ENCODE measurements around the gene RETREG1.
"Not testable (repeated sequence)": the region's sequence is repeated elsewhere in the genome, so short reads cannot be mapped to it uniquely, and the experiment has no call there.

The RETREG1 gene

DNA sequence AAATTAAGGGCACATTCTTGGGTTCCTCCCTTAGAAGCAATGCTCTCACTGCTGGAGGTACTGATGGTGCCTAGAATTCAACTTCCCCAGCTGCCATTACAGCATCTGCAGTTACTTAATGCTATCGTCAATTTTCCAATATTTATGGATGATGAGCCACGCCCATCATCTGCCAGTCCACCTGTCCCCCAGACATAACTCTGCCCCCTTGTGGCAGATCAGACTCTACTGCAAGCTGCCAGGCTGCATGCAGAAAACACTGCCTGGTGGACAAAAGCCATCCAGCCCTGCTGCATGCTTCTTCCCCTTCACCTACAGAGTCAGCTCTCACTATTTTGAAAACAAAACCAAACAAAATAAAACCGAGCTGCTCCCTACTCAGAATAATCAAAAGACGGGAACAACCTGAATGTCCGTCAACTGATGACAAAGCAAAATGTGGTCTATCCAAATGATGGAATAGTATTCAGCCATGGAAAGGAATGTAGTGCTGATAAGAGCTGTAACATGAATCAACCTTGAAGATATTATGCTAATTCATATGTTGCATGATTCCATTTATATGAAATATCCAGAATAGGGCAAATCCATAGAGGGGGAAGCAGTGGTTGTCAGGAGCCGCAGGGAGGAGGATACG lies 66.4 kb downstream of the RETREG1 start:
- no peak for DNase-seq

DNA sequence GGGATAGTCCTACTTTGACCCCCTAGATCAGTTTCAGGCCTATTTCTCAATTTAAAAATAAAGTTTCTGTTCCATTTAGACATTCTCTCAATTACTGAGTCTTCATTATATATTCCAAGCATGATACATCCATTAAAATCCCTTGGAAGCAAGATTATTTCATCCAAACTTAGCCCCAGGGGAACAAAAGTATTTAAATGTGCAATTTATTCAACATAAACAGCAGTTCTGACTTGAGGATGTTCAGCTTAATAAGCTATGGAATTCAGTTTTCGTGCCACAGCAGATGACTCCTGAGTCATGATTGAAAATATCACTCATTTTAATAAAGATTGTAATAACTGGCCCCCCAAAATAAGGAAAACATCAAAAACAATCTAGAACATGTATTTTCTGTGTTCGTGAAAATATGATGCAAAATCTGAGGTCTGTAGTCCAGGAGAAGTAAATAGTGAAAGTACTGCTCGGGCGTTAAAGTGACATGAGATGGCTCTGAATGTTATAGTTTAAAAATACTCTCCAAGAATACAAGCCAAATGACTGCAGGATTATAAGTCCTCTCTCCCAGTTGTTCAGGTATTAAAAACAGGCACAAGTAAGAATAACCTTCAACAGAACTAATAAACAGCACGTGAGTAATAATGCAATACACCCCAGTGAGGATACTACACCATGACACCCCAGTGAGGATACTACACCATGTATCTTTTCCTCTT lies 67.1 kb downstream of the RETREG1 start:
- DNase-seq, result no peak

DNA sequence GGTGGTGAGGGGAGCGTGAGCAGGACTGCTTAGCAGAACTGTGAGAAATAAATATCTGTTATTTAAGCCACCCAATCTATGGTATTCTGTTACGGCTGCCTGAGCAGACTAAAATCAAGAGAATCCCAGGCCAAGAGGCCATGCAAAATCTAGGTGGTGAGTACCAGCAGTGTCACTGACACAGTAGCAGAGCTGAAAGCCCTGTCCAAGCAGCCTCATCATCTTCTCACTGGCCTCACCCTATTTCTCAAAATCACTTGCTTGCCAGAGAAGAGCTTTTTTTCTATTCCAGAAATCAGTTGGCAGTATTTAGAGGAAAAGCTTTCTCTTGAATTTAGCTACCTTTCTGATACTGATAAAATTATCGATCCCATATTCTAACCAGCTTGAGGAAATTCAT lies 68.0 kb downstream of the RETREG1 start:
- no peak for DNase-seq

DNA sequence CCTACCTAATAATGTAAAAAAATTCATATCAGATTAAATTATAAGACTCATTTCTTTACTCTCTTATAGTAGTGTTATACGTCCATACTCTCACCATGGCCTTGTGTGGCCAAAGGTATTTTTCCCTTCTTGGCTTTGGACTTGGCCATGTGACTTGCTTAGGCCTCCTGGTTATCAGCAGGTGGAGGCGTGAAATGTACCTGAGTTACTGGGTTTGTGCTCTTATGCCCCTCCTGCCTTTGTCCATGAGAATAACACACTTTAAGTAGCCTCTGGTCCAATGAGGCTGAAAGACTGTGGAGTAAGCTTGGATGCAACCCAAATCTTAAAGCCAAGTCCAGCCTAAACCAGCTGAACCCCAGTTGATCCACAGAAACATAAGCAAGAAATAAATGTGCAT lies 68.7 kb downstream of the RETREG1 start:
- DNase-seq, result no peak

DNA sequence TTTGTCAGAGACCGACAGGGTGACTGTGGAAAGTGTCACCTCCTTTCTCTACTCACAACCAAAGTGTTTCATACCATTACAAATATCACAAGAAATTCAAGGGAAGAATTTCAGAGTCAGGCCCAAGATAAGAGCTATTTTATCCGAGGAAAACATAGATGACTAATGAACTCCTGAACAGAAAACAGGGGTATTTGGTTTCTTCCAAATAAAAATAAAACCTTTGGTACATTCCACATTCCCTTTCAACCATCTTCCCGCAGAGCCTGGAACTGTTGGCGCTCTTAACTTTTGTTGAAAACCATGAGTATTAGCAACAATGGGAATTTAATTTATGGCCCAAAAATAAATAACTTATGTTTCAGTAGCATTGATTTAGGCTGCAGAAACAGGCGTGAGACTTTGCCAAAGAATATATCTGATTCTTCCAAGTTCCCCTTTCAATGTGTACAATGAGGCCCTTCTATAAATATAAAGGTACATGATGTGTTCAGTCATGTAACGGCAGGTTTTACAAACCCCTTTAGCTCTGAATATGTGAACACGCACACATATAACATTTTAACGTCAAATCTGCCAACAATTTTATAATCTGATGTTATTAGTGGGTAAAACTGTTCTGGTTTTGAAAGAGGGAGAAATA lies 69.5 kb downstream of the RETREG1 start:
- no peak for DNase-seq

- no peak for DNase-seq
Observed at GRCh38 chr5:16546732-16547131, 70.1 kb downstream of the RETREG1 start.

DNA sequence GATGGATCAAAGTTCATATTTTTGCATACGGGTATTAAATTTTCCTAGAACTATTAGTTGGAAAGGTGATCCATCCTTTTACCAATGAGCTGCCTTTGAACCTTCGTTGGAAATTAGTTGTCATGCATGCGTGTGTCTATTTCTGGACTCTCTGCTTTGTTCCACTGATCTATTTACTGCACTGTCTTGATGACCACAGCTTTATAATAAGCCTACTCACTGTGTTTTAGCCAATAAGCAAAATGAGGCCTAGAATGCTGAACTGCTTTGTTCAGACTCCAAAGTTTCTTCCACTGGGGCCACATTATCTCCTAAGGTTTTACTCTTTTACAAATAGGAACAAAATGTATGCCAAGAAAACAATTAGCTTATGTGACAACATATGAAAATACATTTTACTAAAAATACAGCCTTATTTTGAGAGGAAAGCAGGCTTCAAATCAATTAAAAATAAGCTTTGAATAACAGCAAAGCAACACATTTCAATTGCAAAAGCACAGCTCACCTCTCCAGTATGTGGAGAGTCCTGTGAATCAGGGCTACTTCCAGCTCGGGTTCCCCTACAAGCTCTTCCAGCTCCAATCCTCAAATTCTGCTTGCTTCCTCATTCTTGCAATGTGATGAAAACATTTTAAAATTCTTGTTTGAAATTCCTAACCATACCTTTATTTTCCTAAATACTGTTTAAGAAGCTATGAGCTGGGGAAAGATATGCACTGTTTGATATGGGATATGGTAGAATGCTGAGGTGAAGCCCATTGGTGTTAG lies 72.0 kb downstream of the RETREG1 start:
- DNase-seq, result no peak

DNA sequence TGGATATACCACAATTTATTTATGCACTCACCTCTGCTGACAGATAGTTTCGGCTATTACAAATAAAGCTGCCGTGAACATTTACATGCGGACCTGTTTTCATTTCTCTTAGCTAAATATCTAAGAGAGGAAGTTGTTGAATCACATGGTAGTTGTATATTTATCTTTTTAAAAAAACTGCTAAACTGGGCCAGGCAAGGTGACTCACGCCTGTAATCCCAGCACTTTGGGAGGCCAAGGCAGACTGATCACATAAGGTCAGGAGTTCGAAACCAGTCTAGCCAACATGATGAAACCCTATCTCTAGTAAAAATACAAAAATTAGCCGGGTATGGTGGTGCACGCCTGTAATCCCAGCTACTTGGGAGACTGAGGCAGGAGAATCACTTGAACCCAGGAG lies 73.6 kb downstream of the RETREG1 start:
- not testable (repeated sequence) for DNase-seq

DNA sequence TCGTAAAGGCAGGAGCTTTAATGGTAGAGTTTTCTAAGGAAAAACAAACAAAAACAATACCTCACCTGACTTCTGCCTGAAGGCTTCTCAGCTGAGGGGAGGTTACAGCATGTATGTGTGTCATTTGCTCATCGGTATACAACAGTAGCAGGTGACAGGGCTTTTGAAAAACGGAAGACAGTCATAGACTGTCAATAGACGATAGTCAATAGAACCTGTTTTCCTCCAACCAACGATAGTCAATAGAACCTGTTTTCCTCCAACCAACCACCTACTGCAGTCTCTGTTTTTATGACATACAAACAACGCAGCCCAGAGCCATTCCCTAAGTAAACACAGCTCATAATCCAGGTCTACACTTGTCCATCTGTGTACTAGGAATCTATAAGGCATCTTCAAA lies 74.6 kb downstream of the RETREG1 start:
- DNase-seq, result no peak

- DNase-seq, result not testable (repeated sequence)
Observed at GRCh38 chr5:16541592-16541991, 75.2 kb downstream of the RETREG1 start.

DNA sequence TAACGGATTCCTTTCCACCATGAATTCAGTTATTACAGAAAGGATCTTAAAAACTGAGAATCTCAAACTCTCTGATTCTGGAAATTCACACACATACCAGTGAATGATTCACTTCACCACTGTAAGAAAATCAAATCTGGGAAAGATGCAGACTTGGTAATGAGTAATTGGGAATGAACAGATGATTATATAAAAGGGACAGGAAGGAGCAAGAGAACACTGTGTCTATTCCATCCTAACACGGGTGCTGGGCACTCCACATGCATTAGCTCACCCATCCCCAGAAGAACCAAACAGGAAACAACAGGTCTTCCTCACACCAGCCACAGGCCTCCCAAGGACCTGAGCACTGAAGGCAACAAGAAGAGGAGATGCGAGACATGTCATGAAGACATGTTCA lies 76.4 kb downstream of the RETREG1 start:
- no peak for DNase-seq

DNA sequence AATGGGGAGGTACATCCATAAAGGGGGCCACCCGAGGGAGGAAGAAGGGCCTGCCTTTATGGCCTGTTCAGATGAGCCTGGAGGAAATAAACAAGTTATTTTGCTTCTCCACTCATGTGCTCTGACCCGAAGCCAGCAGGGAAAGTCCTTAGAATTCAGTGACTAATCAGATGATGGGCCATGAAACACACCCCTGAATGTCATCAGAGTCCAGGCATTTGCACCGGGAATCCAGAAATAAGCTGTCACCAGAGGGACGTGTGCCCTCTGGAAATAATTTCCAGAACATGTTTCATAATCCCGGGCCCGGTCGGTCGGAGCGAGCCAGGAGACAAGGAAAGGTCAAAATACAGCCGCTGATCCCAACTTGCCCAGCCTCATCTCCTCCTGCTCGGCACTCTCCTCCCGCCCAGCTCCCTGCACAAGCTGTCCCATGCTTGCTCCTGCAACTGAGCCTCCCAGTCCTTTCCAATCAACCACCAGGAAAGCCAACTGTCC lies 77.6 kb downstream of the RETREG1 start:
- DNase-seq, result no peak

DNA sequence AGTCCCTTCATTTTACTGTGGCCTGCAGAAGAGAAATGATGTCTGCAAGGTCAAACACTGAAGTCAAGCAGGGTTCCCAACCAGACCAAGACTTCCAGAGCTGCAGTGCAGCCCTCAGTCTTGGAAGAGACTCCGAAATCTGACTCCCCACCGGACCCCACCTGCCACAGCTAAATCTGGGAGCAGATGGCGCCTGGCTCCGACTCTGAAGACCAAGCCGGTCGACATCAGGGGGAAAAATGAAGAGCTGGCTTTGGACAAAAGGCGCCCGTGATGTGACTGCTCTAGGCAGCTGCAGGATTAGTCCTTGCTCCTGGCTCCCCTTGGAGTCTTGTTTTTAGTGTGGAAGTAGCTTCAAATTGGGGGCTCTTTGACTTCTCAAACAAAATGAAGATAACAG lies 78.8 kb downstream of the RETREG1 start:
- no peak for DNase-seq

- no peak for DNase-seq
Observed at GRCh38 chr5:16536818-16537217, 80.0 kb downstream of the RETREG1 start.

GRCh38 chr5:16536246-16536645 lies 80.6 kb downstream of the RETREG1 start:
- DNase-seq, result no peak

DNA sequence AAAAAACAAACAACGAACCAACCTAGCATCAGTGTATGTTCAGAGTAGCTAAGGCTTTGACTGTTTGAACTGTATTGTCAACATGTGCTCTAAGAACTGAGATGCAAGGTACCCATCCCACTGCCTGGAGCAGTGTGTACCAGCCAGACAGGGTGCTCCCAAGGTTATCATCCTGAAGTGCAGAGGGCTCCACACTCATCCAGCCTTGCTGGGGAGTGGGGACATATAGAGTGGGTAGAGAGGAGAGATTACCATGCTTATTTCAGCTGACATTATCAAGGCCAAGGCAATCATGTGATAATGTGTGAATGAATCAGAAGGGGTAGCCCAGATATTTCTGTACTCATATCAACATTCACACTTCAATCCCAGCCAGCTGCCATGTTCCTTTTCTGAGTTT lies 82.5 kb downstream of the RETREG1 start:
- DNase-seq, result no peak

- no peak for DNase-seq
Observed at GRCh38 chr5:16531063-16531648, 85.6 kb downstream of the RETREG1 start.

DNA sequence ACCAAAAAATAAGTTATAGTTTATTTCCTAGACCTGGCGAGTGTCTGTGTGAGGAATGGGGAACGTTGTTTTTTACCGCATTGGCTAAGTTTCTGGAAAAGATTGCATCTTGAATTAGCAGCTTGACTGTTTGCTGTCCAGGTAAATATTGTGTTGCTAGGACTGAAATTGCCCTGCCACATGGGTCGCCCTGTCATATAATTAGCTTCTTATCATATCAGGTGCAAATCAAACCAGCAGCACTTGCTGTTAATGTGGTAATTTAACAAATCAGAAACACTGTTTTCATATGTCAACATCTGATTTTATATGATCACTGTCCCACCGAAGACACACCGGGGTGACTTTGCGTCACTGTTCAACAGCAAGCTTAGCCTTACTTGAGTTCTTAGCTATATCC lies 87.5 kb downstream of the RETREG1 start:
- DNase-seq, result no peak

- no peak for DNase-seq
Observed at GRCh38 chr5:16528382-16529110, 88.3 kb downstream of the RETREG1 start.

DNA sequence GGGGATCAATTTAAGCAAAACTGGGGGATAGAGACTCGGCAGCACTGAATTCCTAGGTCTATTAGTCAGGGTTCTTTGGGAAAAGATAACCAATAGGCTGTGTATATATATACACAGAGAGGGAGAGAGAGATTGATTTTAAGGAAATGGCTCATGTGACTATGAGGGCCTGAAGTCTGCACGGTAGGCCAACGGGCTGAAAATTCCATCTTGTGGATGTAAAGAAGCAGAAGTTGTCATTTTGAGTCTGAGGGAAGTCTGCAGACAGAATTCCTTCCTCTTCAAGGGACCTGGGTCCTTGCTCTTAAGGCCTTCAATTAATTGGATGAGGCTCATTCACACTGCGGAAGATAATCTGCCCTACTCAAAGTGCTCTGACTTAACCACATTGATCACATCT lies 91.1 kb downstream of the RETREG1 start:
- DNase-seq, result no peak

GRCh38 chr5:16524286-16524685 lies 92.5 kb downstream of the RETREG1 start:
- no peak for DNase-seq
